HUDEP-2 (cell line): ENCODE data around the gene IVNS1ABP.
"Not testable (repeated sequence)": the region's sequence is repeated elsewhere in the genome, so short reads cannot be mapped to it uniquely, and the experiment has no call there.

Experiments used
- DNase-seq, 76 experiments: peaks; one replicate each; lab custom pipeline; 2025; ENCODE audit not compliant: unreplicated experiment in 76 of 76; lab: John Stamatoyannopoulos, UW

The IVNS1ABP gene

DNA sequence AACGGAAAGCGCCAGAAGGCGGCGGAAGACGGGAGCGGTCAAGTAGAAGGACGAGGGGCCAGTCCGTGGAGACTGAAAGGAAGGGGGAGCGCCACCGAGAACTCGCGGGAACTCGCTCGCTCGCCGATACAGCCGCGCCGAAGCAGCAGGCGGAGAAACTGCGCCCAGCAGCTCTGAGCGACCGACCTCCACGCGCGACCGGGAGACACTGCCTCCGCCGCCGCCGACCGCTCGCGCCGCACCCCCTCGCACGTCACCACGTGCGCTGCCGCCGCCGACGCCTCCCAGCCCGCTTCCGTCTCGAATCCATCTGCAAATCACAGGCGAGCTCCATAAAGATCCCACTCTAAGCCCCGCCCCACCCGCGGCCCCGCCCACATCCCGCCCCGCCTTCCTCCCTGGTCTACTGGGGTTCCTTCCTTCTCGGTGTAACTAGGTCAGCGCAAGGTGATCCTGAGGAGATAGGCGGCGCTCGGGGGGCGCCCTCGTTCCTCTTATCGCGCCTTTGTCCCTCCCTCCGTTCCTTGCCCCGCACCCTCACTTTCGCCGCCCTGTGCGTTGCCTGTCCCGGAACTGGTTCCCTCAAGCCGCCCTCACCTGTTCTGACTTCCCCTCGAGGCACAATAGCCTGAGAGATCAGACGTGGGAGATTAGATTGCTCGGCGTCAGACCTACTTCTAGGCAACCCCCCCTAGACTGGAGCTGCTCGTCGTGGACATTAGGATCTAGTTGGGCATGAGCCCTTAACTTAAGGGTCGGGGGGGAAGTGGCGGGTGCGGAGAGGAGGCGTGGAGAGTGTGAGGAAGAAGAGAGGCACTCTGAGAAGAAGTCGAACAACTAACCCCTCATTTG is at the start of gene IVNS1ABP:
IVNS1ABP (minus strand) TSS at position 210 of the 852 bp plus-strand sequence. CDS start 7,750 bp downstream, outside the sequence.
- peak; percentile 25 to 98 (median 93) for DNase-seq

DNA sequence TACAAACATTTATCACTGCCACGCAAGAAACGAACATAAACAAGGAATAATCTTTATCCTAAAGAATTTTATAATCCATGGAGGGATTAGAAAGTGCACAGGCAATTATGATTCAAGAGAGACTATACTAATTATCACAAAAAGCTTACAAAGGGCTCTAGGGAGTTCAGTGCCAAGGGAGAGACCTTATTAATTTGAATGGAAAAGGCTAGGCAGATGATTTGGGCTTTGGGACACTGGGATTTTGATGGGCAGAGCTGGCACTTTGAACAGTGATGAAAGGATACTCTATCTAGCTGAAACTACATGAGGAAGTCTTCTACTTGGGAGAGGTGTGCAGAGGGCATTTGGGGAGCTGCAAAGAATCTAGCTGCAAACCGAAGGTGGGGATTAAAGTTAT is 48.9 kb upstream of the IVNS1ABP start:
- no peak for DNase-seq

DNA sequence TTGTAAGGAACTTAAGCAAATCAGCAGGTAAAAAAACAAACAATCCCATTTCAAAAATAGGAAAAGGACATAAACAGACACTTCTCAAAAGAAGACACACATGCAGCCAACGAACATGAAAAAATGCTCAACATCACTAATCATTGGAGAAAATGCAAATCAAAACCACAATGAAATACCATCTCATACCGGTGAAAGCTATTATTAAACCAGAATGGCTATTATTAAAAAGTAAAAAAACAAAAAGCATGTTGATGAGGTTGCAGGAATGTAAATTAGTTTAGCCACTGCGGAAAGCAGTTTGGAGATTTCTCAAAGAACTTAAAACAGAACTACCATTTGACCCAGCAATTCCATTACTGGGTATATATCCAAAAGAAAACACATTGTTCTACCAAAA is 47.5 kb upstream of the IVNS1ABP start:
- not testable (repeated sequence) for DNase-seq

DNA sequence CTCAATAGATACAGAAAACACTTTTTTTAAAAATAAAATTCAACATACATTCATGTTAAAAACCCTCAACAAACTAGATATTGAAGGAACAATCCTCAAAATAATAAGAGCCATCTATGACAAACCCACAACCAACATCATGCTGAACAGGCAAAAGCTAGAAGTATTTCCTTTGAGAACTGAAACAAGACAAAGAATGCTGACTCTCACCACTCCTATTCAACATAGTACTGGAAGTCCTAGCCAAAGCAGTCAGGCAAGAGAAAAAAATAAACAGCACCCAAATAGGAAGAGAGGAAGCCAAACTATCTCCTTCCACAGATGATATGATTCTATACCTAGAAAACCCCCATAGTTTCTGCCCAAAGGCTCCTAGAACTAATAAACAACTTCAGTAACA is 46.2 kb upstream of the IVNS1ABP start:
- no peak for DNase-seq

DNA sequence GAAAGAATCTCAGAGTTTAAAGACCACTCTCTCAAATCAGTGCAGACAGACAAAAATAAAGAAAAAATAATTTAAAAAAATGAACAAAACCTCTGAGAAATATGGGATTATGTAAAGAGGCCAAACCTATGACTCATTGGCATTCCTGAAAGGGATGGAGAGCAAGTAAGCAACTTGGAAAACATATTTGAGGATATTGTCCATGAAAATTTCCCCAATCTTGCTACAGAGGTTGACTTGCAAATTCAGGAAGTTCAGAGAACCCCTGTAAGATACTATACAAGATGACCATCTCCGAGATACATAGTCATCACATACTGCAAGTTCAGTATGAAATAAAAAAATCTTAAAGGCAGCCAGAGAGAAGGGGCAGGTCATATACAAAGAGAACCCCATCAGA is 43.7 kb upstream of the IVNS1ABP start:
- DNase-seq = no peak

DNA sequence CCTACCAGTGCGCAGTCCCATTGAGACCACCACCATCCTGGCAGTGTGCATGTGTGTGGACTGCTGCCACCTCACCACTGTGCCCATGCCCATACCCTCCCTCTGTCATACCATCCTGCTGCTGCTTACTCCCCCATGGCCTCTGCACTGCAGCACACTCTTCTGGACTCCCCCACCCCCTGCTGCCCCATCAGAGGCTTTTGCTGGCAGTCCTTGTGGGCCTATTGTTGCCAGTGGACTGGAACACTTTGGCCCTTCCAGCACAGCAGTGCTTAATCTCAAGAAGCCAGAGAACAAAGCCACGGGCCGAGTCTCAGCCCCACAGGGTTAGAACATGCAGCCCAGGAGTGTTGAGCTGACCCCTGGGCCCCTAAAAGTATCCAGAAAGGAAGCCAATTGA is 41.9 kb upstream of the IVNS1ABP start:
- DNase-seq = no peak

DNA sequence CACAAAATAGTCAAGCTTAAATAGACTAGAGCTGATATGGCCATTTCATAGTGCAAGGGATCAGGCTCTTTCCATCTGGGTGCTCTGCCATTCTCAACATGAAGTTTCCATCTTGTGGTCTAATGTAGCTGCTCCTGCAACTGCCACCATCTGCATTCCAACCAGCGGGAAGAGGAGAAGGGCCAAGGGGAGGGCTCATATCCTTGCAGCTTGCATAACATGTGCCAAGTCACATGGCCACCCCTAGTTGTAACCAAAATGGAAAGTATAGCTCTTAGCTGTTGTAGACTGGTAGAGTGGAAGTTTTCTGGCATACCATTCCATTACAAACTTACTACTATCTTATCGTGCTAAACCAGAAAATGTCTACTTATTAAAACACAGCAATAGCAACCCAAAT is 38.9 kb upstream of the IVNS1ABP start:
- DNase-seq = no peak

DNA sequence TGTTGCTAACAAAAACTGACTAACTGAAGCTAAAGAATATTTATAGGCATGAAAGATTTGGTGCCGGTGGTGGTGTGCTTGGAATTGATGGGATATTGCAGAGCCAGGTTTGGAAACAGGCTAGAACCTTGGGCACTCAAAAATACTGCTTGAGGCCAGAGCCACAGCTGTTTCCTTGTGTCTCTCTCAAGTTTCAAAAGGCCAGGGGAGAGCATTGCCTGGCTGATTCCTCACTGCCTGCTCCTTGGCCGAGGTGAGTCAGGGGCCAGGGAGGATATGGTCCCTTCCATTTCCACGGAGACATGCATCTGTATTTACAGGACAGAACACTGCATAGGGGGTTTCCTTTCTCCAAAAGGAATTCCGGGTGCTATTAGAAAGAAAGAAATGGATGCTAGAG is 36.1 kb upstream of the IVNS1ABP start:
- no peak for DNase-seq

DNA sequence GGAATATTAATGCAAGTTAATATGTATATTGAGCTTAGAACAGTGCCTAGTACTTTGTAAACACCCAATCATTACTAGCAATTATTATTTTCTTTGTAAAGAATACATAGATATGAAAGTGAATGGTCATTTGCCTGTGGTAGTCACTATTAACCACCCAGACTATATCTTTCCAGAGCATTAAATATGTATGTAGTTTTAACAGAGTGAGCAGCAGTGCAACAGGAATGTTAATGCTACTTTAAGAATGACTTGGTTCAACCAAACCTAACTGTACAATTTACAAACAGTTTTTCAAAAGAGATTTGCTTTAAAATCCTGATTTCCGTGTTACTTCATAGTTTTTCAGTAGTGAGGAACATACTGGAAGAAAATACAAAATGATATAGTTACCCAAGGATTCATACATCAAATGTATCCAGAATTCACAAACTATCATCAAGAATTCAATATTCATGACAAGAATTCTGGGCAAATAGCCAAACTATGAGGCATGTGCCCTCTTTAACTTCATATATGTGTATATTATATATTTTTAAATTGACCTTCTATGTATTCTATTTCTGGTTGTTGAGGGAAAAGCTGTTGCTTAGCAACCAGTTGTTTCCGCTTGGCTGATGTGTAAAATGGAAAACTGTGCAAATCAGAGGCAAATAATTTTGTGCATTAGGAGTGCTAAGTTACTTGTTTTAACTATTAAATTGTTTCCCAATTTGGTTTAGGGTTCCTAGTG is 34.9 kb upstream of the IVNS1ABP start:
- no peak for DNase-seq

DNA sequence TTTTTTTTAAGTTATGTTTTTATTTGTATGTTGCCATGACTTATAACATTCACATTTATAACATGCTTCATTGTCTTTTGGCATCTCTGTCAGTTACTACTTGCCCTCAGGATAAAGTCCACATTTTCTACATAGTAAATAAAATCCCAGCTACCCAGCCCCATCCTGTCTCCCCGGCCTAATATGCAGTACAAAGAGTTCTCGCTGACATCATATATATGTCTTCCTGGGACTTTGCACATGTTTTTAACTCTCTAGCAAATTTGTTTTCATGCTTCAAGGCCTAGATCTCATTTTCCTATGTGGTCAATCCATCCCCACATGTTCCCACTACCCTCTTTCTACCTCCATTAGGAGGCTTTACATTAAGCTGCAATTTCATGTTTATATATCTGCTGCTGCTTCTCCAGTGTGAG is 33.0 kb upstream of the IVNS1ABP start:
- no peak for DNase-seq

DNA sequence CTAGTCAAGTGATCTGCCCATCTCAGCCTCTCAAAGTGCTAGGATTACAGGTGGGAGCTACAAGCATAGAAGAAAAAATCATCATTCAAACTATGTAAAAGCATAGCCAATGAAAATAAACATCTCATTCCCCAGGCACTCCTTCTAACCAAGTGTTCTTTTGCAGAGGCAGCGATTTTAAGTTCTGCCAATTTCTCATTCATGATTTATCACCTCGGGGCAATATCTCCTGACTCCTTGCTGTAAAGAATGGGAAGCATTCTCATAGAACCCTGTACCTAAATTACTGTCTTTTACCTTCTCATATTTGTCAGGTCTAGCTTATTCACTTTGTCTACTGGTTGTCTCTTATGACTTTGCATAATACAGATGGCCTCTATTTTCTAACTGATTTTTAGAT is 32.5 kb upstream of the IVNS1ABP start:
- DNase-seq = no peak

DNA sequence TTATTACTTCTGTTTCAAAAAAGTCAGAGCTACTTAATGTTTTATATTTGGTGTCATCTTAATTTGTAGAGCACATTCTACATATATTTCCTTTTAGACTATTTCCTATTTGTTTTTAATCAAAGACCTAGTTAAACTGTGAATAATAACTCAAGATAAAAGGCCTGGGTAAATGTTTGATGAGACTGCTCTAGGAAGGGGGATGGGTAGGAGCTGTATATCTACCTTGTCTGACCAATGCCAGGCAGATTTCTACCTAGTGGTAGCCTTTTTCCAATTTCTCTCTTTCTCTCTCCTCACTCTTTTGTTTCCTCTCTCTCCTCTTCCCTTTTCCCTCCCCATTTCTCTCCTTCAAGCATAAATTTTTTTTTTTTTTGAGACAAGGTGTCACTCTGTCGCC is 31.9 kb upstream of the IVNS1ABP start:
- DNase-seq = no peak

DNA sequence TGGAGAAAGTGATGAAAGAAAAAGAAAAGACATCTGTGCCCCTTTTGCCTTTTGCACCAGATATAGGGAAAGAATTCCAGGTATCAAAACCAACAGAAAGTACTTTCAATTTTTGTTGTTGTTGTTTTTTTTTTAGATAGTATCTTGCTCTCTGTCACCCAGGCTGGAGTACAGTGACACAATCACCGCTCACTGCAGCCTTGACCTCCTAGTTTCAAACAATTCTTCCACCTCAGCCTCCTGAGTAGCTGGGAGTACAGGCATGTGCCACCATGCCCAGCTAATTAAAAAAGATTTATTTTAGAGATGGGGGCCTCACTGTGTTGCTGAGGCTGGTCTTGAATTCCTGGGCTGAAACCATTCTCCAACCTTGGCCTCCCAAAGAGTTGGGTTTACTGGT is 31.3 kb upstream of the IVNS1ABP start:
- DNase-seq = no peak

DNA sequence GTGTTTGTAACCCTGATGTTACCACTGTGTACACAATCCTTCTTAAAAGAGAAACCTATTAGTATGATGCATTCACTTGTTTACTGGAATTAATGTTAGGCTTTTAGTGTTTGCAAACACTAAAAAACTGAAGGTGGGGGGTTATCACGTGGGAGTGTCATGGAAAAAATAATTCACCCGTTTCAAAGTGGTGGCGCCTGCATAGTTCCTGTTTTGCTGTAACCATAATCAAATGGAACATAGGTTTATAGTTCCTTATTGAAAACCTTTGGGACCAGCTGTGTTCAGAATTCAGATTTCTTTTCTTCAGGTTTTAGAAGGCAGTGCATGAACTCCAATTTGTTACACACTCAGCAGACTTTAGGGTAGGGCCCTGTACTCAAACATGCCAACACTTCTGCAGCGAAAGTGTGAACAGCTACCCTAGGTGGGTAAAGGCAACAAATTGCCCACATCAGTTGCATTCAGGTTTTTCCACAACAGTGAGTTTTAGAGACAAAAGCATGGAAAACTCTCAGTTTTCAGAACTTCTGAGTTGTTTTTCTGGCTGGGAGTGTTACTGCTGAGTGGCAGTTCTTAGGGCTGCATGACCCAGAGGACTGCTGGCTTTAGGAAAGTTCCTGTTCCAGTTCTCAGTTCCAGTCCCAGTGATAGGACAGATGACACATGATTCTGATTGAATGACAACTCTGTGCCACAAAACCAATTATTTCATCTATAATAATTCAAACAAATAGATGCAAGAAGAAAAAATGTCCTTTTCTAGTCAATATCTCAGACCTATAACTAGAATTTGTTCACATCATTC is 29.1 kb upstream of the IVNS1ABP start:
- DNase-seq = peak in 10 of 76 experiments; percentile 1 to 33 (median 6)

DNA sequence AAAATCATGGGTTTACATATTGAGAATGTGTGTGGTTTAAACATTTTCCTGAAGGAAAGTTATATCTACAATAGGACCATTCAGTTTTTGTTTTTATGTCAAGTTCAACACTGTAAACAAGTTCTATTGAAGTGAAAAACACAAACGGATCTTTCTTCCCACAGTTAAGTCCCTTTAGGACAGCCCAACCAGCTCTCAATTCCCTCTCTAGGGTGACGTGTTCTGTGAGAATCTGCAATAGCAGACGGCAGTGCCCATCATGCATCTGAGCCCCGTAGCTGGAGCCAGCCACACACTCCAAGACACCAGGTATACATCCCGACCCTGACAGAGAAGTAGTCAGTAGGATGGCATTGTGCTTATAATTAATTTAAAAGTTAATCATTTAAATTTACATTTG is 26.3 kb upstream of the IVNS1ABP start:
- DNase-seq = no peak

DNA sequence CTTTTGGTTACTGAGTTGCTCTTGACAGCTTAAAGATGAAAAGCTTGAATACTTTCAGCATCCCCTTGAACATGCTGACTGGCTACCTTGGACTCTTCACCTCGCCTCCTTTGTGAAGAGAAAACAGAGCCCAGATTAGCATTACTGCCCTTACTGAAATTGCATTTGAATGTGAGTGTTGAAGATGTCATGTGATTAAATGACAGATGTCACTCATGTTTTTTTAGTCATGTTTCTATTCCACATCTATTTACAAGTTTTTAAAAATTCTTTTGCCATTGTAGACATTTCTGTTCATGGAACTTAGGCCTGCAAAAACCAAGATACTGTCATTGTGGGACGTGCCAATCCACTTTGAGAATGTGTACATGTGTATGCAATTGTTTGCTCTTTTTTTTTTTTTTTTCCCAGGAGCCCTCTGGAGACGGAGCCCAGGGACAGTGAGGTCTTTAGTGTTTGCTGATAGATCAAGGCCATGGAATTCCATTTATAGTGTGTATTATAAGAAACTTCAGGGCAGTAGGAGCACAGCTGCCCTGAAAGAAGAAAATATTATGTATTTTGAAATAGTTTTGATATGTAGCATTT is 25.7 kb upstream of the IVNS1ABP start:
- DNase-seq = no peak

DNA sequence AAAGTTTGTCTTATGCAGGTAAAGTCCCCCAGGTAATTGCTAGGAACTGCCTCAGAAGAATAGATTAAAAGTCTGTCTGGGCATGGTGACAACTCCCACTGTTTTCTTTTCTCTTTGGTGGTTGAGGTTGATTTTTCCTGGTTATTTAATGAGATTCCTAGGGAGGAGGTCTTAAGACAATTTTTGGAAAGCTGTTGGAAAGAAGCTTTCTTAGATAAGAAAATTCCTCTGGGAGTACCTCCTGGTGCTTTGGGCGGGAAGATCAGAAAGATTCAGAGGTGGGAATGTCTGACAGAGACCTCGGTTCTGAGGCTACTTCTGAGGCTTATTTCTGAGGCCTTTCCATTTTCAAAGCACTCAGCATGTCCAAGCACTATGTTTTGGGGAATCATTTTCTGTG is 25.0 kb upstream of the IVNS1ABP start:
- DNase-seq = no peak

DNA sequence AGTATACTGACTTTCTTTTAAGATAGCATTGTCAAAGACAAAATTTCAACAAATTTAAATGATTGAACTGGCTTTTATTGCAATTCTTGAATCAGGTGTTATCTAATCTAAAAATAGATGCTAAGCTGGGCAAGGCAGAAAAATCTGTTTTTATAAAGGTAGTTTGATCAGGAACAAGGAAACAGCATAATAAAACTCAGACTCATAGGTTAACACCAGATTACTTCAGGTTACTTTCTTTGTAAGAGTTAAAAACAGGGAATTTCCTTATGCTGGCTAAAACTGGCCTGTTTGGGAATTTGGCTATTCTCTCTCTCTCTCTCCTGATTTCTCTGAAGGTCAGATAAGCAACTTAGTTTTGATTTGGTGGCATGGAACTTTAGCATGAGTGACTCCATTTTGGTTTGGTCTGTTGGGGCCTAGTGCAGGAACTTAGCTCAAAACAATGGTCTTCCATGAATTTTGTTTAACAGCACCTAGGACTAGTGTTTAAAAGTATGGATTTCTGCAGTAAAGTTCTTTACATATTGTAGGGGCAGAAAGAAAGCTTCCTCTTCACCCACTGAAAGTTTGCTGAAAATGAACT is 24.2 kb upstream of the IVNS1ABP start:
- no peak for DNase-seq

DNA sequence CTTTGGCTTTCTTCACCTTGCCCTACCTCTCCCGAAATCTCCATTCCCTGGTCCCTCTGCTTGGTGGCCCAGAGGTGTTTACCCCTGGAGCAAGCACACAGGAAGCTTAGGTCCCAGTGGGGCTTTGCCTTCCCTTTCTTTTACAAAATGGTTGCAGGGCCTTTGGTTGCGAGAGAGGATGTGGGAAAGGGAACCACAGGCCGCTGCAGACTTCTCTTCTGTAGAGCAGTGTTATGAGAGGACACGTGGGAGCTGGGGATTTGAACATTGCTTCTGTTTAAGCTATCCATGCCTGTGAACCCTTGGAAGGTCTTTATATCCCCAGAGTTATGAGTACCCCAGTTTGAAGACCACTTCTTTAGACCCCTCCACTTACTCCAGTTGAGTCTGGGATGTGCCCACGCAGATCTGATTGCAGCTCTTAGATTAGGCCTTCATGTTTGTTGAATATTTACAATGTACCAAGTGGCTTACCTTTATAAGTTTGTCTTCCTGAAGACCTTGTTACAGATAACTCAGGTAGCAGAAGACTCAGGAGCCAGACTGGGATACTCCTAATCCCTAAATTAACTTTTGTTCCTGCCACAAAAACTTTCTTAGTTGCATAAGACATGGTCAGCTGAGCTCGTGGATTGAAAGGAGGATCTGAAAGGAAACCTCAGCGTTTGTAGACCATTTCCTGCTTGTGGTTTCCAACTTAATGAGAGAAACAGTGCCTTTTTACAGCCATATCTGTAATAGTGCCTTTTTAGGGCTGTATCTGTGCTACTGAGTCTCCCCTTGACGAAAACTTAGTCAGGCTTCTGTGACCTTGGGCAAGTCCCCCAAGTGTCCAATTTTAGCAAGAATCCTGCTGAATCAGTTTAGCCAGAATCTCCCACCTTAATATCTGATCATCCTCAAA is 21.9 kb upstream of the IVNS1ABP start:
- DNase-seq = no peak
